HEK293 (cell line): ENCODE results near the gene OR51Q1.

Source experiments
- CTCF ChIA-PET: fragments of 350-600 bp; formaldehyde crosslinking; extraction: SDS; loops from one replicate; lab custom pipeline; 2021; ENCODE audit warnings: antibody characterized with exemption; lab: Yijun Ruan, JAX
- POLR2A ChIA-PET: fragments of 300-600 bp; formaldehyde crosslinking; extraction: SDS; loops from one replicate; lab custom pipeline; 2020; ENCODE audit warnings: antibody characterized with exemption, inconsistent platforms; lab: Yijun Ruan, JAX
- H3K27ac ChIP-seq: fragments of 200-500 bp; sonication (Bioruptor generic); 2 replicates; pipeline ENCODE4 v1.5.1; 2014; ENCODE audit warnings: low read depth, low read length, control low read depth, inconsistent platforms; ENCODE audit errors: extremely low read depth
- H3K36me3 ChIP-seq, 2 experiments: fragments of 200-500 bp in 1 of 2; sonication (Bioruptor generic) in 1 of 2; 1 replicate in 1 of 2; 2 replicates in 1 of 2; pipeline ENCODE4 v1.5.1; 2014 to 2017; ENCODE audit warnings: inconsistent platforms in 2 of 2, low read length in 2 of 2; ENCODE audit not compliant: control insufficient read depth in 2 of 2, insufficient read depth in 1 of 2
- H3K4me1 ChIP-seq: fragments of 200-500 bp; sonication (Bioruptor generic); 2 replicates; pipeline ENCODE4 v1.5.1; 2014; ENCODE audit warnings: mild to moderate bottlenecking, low read length, inconsistent platforms; ENCODE audit not compliant: control insufficient read depth, insufficient read depth
- H3K4me3 ChIP-seq: 2 replicates; pipeline ENCODE4 v1.5.1; 2011; ENCODE audit warnings: low read depth, mild to moderate bottlenecking, control low read depth, low read length, moderate library complexity
- H3K9me3 ChIP-seq: fragments of 200-500 bp; sonication (Bioruptor generic); 2 replicates; pipeline ENCODE4 v1.5.1; 2014; ENCODE audit warnings: low read depth, low read length, inconsistent platforms; ENCODE audit not compliant: control insufficient read depth, insufficient read depth
- BCL11B ChIP-seq: fragments of 450-650 bp; formaldehyde crosslinking; IDR thresholded peaks from 2 replicates; pipeline ENCODE4 v1.5.1; 2016; ENCODE audit warnings: low read depth, missing biosample characterization, missing genetic modification characterization
- HOXA7 ChIP-seq: sonication (generic); formaldehyde crosslinking; IDR thresholded peaks from 2 replicates; pipeline ENCODE4 v1.8.1; 2022; ENCODE audit warnings: missing genetic modification reagents, borderline replicate concordance
- MEIS1 ChIP-seq: sonication (generic); formaldehyde crosslinking; IDR thresholded peaks from 2 replicates; pipeline ENCODE4 v1.8.1; 2022; ENCODE audit warnings: missing genetic modification reagents, mild to moderate bottlenecking, borderline replicate concordance
- TRIM28 ChIP-seq: IDR thresholded peaks from 2 replicates; pipeline ENCODE4 v1.6.1; 2011; ENCODE audit warnings: low read length, control low read depth, borderline replicate concordance
- WT1 ChIP-seq: fragments of 450-650 bp; formaldehyde crosslinking; IDR thresholded peaks from 2 replicates; pipeline ENCODE4 v1.5.1; 2016; ENCODE audit warnings: missing biosample characterization, missing genetic modification characterization
- ZBTB17 ChIP-seq: fragments of 450-650 bp; formaldehyde crosslinking; IDR thresholded peaks from 2 replicates; pipeline ENCODE4 v1.5.1; 2016; ENCODE audit warnings: missing biosample characterization, missing genetic modification characterization
- ZFP3 ChIP-seq: fragments of 450-650 bp; formaldehyde crosslinking; IDR thresholded peaks from 2 replicates; pipeline ENCODE4 v1.5.1; 2016; ENCODE audit warnings: low read depth, missing biosample characterization, missing genetic modification characterization
- ZNF175 ChIP-seq: fragments of 450-650 bp; formaldehyde crosslinking; IDR thresholded peaks from 2 replicates; pipeline ENCODE4 v1.5.1; 2016; ENCODE audit warnings: missing biosample characterization, missing genetic modification characterization
- ZNF274 ChIP-seq, 2 experiments: fragments of 200-500 bp in 1 of 2; fragments of 450-650 bp in 1 of 2; sonication (Bioruptor generic) in 1 of 2; formaldehyde crosslinking in 1 of 2; IDR thresholded peaks; 2 replicates each; pipeline versions ENCODE4 v1.5.1 to v1.6.1; 2014 to 2016; ENCODE audit warnings: borderline replicate concordance in 1 of 2, inconsistent platforms in 1 of 2, low read length in 1 of 2, missing biosample characterization in 1 of 2, missing genetic modification characterization in 1 of 2
- ZNF37A ChIP-seq: fragments of 450-650 bp; IDR thresholded peaks from 2 replicates; pipeline ENCODE4 v1.5.1; 2018; ENCODE audit warnings: missing biosample characterization, missing genetic modification characterization
- ZNF654 ChIP-seq: fragments of 450-650 bp; formaldehyde crosslinking; IDR thresholded peaks from 2 replicates; pipeline ENCODE4 v1.5.1; 2016; ENCODE audit warnings: low read depth, missing biosample characterization, missing genetic modification characterization
- ZNF670 ChIP-seq: fragments of 450-650 bp; formaldehyde crosslinking; IDR thresholded peaks from 2 replicates; pipeline ENCODE4 v1.5.1; 2016; ENCODE audit warnings: missing biosample characterization, missing genetic modification characterization, low read depth
- TF ChIP-seq, protein P1 (sequence below): fragments of 450-650 bp; formaldehyde crosslinking; IDR thresholded peaks from 2 replicates; pipeline ENCODE4 v1.5.1; 2016; ENCODE audit warnings: missing biosample characterization, missing genetic modification characterization
- TF ChIP-seq, protein P2 (sequence below): fragments of 450-650 bp; formaldehyde crosslinking; IDR thresholded peaks from 2 replicates; pipeline ENCODE4 v1.5.1; 2016; ENCODE audit warnings: missing biosample characterization, missing genetic modification characterization
- TF ChIP-seq, protein P3 (sequence below): fragments of 450-650 bp; formaldehyde crosslinking; IDR thresholded peaks from 2 replicates; pipeline ENCODE4 v1.5.0; 2017; ENCODE audit warnings: missing biosample characterization, missing genetic modification characterization, borderline replicate concordance
- TF ChIP-seq, protein P4 (sequence below): fragments of 450-650 bp; formaldehyde crosslinking; IDR thresholded peaks from 2 replicates; pipeline ENCODE4 v1.5.1; 2016; ENCODE audit warnings: missing biosample characterization, missing genetic modification characterization
- TF ChIP-seq, protein P5 (sequence below): fragments of 450-650 bp; formaldehyde crosslinking; IDR thresholded peaks from 2 replicates; pipeline ENCODE4 v1.5.1; 2016; ENCODE audit warnings: missing biosample characterization, missing genetic modification characterization

Gene OR51Q1

DNA sequence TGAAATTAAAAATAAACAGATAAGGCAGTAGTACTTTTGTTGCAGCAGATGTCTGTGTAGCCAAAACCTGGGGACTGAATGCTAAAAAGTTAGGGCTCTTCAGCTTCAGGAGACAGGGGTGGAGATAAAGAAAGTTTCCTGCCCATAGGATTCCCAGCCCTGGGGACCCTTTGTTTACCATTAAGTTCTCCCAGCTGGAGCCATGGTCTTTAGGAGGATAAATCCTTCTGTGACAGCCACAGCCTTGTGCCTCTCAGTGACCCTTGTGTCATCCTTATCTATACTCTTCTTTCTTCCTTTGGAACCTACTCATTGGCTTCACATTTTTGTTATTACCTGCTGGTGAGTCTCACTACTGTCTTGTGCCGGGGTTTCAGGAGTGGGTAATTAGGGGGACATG, 38.3 kb upstream of the OR51Q1 start, which contains the start of gene OR51M1:
OR51M1 (plus strand) TSS at position 237 of the 400 bp plus-strand sequence. CDS start 5,587 bp downstream, outside the sequence.
- Histone ChIP-seq H3K4me3 (no peak within 1 kb of the TSS), H3K4me1 (no peaks in the 10 kb centered on the region), H3K9me3 (no peaks in the 10 kb centered on the region), H3K27ac (no peak within 1 kb of the TSS), H3K36me3 (no peaks in the 10 kb centered on the region)
- CTCF ChIA-PET, result interaction anchor here (0.9 kb wide), 1 partner anchor 179 kb away, joined by 3 read pairs; no protein-coding TSS in a partner anchor
- POLR2A ChIA-PET, result no interaction called here
- TF ChIP-seq ZBTB17 (tag by site-specific recombination), result no peak
- TF ChIP-seq, protein P1, sequence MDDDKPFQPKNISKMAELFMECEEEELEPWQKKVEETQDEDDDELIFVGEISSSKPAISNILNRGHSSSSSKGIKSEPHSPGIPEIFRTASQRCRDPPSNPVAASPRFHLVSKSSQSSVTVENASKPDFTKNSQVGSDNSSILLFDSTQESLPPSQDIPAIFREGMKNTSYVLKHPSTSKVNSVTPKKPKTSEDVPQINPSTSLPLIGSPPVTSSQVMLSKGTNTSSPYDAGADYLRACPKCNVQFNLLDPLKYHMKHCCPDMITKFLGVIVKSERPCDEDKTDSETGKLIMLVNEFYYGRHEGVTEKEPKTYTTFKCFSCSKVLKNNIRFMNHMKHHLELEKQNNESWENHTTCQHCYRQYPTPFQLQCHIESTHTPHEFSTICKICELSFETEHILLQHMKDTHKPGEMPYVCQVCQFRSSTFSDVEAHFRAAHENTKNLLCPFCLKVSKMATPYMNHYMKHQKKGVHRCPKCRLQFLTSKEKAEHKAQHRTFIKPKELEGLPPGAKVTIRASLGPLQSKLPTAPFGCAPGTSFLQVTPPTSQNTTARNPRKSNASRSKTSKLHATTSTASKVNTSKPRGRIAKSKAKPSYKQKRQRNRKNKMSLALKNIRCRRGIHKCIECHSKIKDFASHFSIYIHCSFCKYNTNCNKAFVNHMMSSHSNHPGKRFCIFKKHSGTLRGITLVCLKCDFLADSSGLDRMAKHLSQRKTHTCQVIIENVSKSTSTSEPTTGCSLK (tag by site-specific recombination), result no peak
- TF ChIP-seq, protein P2, sequence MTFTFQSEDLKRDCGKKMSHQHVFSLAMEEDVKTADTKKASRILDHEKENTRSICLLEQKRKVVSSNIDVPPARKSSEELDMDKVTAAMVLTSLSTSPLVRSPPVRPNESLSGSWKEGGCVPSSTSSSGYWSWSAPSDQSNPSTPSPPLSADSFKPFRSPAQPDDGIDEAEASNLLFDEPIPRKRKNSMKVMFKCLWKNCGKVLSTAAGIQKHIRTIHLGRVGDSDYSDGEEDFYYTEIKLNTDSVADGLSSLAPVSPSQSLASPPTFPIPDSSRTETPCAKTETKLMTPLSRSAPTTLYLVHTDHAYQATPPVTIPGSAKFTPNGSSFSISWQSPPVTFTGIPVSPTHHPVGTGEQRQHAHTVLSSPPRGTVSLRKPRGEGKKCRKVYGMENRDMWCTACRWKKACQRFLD (tag by site-specific recombination), result no peak
- TF ChIP-seq ZNF175 (tag by site-specific recombination), result no peak
- TF ChIP-seq, protein P3, sequence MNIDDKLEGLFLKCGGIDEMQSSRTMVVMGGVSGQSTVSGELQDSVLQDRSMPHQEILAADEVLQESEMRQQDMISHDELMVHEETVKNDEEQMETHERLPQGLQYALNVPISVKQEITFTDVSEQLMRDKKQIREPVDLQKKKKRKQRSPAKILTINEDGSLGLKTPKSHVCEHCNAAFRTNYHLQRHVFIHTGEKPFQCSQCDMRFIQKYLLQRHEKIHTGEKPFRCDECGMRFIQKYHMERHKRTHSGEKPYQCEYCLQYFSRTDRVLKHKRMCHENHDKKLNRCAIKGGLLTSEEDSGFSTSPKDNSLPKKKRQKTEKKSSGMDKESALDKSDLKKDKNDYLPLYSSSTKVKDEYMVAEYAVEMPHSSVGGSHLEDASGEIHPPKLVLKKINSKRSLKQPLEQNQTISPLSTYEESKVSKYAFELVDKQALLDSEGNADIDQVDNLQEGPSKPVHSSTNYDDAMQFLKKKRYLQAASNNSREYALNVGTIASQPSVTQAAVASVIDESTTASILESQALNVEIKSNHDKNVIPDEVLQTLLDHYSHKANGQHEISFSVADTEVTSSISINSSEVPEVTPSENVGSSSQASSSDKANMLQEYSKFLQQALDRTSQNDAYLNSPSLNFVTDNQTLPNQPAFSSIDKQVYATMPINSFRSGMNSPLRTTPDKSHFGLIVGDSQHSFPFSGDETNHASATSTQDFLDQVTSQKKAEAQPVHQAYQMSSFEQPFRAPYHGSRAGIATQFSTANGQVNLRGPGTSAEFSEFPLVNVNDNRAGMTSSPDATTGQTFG, result no peak
- no peak for TF ChIP-seq ZNF670
- TF ChIP-seq BCL11B (tag by site-specific recombination), result no peak
- TF ChIP-seq WT1, result no peak
- TF ChIP-seq MEIS1 (CRISPR knock-in tag), result no peak

DNA sequence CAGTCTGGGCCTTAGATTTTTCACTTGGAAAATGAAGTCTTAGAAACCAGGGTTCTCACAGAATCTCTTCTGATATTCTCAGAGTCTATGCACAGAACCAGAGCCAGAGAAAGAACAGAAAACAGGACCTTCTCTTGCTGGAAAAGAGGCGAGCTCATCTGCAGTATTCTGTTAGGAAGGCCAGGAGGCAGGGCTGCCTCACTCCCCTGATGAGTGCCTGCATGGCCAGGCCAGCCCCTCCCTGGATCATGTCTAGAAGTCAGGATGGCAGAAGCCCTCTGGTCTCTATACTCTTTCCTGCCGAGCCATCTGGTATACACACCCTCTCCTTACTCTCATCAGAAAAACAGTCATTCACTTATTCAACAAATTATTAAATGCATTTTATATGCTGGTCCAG, 37.6 kb upstream of the OR51Q1 start:
- TF ChIP-seq HOXA7 (CRISPR knock-in tag) (no peak), ZNF37A (tag by site-specific recombination) (no peak), ZNF274 (IDR thresholded peaks at IDR 0.05; ENCODE audit: low read length) (no peak), ZNF274 (tag by site-specific recombination; IDR thresholded peaks at IDR 0.05; ENCODE audit: borderline replicate concordance) (no peak), TRIM28 (no peak), ZFP3 (tag by site-specific recombination) (no peak), ZNF654 (tag by site-specific recombination) (no peak)
- TF ChIP-seq, protein P4, sequence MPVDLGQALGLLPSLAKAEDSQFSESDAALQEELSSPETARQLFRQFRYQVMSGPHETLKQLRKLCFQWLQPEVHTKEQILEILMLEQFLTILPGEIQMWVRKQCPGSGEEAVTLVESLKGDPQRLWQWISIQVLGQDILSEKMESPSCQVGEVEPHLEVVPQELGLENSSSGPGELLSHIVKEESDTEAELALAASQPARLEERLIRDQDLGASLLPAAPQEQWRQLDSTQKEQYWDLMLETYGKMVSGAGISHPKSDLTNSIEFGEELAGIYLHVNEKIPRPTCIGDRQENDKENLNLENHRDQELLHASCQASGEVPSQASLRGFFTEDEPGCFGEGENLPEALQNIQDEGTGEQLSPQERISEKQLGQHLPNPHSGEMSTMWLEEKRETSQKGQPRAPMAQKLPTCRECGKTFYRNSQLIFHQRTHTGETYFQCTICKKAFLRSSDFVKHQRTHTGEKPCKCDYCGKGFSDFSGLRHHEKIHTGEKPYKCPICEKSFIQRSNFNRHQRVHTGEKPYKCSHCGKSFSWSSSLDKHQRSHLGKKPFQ, result no peak
- TF ChIP-seq, protein P5, sequence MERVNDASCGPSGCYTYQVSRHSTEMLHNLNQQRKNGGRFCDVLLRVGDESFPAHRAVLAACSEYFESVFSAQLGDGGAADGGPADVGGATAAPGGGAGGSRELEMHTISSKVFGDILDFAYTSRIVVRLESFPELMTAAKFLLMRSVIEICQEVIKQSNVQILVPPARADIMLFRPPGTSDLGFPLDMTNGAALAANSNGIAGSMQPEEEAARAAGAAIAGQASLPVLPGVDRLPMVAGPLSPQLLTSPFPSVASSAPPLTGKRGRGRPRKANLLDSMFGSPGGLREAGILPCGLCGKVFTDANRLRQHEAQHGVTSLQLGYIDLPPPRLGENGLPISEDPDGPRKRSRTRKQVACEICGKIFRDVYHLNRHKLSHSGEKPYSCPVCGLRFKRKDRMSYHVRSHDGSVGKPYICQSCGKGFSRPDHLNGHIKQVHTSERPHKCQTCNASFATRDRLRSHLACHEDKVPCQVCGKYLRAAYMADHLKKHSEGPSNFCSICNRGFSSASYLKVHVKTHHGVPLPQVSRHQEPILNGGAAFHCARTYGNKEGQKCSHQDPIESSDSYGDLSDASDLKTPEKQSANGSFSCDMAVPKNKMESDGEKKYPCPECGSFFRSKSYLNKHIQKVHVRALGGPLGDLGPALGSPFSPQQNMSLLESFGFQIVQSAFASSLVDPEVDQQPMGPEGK (tag by site-specific recombination), result no peak
- TF ChIP-seq, all 188 proteins: peak for 0
- no peak overlapping the region for H3K4me3 ChIP-seq
- no peak overlapping the region for H3K27ac ChIP-seq
- CTCF ChIA-PET, result interaction anchor here (0.9 kb wide), 1 partner anchor 180 kb away, joined by 3 read pairs; no protein-coding TSS in a partner anchor
- H3K36me3 ChIP-seq, result no peaks in the 10 kb centered on the region
- H3K4me1 ChIP-seq, result no peaks in the 10 kb centered on the region
- POLR2A ChIA-PET, result no interaction called here
- H3K9me3 ChIP-seq, result no peaks in the 10 kb centered on the region
